GM21423 (cell line): ENCODE measurements around the gene TBC1D22A.

ENCODE experiments used
- ATAC-seq: cut with Tn5 transposase; IDR thresholded peaks from one replicate; pipeline ENCODE4 v1.9.1; 2021; ENCODE audit warnings: mild to moderate bottlenecking, moderate library complexity; ENCODE audit not compliant: unreplicated experiment

TBC1D22A gene

GRCh38 chr22:46965555-46966494, 203.4 kb downstream of the TBC1D22A start:
- no peak for ATAC-seq

DNA sequence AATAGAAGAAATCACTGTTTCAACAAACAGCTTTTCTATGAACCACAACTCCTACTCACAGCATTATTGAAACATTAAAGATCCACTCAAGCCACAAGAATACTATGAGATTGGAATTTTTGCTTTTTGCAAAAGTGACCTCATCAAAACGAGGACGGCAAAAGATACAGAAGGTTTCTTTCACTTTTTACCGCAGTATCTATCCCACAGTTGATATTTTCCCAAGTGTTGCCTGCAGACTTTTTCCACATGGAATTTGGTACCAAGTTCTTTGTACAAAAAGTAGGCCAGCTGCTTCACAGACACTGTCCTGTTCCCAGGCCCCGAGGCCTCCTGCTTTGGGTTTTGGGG, 204.0 kb downstream of the TBC1D22A start:
- ATAC-seq, result no peak

- no peak for ATAC-seq
These were observed 204.4 kb downstream of the TBC1D22A start for GRCh38 chr22:46966846-46967245.

DNA sequence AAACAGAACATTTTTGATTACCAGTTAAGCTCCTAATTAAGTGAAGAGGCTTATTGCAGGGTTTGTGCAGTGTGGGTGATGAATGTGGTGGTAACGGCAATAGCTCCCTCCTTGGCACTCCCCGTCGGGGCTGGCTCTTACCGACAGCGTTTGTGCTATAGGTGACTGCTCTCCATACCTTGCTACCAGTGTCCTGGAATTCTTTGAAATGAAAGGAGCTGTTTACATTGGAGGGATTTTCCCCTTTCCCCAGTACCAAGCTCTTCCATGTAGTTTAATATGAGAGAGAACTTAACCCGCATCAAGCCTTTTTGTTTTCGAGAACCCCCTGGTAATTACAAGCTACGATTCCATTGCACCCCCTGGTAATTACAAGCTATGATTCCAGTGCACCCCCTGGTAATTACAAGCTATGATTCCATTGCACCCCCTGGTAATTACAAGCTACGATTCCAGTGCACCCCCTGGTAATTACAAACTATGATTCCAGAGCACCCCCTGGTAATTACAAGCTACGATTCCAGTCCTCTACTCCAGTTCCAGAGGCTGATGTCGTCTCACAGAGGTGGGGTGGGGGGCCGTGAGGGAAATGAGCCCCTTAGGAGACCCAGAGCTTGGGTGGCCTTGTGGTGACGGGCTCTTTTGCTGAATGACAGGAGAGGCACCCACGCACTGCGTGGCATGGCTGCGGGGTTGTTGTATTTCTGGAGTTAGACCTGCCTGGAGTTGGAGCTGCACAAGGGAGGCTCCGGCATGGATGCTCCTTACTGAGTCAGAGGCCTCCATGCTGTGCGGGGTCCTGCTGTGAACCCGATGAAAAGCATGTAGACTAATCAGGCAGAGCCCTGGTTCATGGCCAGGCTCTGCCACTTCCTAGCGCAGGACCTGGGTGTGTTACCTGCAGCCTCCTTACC, 205.3 kb downstream of the TBC1D22A start:
- ATAC-seq, result no peak

DNA sequence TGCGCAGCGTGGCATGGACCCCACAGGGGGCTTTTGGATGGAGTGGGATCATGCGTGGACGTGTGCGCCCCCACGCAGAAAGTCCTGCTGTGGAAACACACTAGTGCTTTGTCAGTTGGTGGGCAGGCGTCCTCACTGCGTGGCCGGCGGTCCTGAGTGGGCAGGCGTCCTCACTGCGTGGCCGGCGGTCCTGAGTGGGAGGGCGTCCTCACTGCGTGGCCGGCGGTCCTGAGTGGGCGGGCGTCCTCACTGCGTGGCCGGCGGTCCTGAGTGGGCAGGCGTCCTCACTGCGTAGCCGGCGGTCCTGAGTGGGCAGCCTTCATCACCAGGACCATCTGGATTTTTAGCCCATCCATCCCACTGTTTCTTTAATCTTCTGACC, 205.9 kb downstream of the TBC1D22A start:
- no peak for ATAC-seq

DNA sequence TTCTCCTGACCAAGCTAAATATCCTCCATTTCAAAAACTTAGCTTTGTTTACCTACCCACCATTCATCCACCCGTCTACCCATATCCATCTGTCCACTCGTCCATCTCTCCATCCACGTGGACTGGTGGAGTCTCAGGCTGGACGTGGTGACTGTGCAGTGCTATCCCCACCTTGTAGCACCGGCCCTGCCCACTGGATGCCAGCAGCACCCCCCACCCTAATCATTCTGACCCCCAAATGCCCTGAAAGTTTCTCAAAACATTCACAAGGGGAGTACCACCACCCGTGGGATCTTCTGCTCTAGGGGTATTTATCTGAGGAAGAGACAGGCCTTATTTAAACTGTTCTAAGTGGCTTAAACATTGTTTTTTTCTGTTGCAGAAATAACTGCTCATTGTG, 206.4 kb downstream of the TBC1D22A start:
- no peak for ATAC-seq

GRCh38 chr22:46969491-46969890, 207.0 kb downstream of the TBC1D22A start:
- peak; percentile 72 for ATAC-seq

DNA sequence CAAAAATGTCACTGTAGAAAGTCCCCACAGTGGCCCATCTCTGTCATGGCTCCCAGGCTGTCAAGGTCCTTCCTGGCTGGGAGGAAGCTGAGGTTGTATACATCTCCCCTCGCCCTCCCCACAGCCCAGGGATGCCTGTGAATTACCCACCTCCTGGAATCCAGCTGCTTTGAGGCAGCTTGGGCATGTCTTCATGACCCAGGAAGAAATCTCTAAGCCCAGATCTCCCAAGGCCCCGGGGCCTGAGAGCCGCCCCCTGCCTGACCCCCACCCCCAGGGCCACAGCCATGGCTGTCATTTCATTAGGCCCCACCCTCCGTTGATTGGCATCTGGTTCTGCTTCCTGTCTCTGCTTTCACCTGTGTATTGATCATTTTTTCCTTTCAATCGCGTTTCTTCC, 207.5 kb downstream of the TBC1D22A start:
- peak; percentile 10 for ATAC-seq

DNA sequence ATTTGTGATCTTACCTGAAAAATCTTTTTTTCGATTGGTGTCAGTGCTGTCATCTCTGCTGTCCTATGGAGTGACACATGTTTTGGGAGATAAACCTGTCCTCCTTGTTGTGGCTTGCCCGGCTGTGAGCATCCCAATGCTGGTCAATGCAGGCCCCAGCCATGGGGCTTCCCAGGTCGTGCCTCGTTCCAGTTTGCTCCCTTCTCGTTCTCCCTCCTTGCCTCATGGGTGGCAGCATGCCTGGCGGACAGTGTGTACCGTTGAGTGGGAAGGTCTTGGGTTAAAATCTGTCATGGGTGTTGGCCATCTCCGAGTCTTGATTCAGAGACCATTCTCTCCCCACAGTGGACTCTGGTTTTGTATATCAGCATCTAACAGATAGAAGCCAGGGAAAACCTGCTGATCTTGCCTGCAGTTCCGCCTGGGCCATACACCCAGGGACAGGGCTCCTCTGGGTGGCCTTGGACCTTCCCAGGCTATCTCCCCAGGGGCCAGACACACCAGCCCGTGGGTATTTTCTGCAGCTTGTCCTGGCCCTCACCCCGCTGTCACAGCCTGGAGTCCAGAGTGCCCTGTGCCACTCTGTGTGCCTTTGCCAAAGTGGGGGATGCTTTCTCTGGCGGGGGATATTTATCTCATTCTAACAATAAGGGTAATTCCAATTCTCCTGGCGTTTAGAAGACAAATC, 208.1 kb downstream of the TBC1D22A start:
- ATAC-seq, result no peak

DNA sequence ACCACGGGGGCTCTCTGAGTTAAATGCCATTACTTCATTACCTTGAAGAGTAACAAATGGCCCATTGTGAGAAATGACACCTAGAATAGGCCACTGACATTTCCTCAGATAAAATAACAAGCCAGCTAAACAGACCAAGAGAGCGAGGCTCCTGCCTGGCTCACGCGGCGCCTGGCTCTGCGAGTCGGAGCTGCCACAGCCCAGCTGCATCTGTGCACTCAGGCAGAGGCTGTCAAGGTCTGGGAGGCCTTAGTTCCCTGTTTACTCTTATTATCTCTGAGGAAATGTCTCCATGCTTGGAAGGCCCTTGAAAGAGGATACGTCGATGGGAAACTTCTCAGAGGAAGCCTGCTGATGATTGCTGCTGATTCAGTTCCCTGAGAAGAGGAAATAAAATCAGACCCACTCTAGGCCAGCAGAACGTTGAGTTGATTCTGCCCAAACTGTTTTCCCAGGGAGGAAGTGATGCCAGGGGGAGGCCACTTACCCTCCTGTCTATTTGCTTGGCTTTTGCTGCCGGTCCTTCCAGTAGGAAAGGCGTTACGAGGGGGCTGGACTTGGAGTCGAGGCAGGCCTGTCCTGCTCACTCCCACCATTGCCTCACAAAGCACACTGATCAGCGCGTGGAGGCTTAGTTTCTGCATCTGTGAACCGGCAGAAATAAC, 208.8 kb downstream of the TBC1D22A start:
- no peak for ATAC-seq

DNA sequence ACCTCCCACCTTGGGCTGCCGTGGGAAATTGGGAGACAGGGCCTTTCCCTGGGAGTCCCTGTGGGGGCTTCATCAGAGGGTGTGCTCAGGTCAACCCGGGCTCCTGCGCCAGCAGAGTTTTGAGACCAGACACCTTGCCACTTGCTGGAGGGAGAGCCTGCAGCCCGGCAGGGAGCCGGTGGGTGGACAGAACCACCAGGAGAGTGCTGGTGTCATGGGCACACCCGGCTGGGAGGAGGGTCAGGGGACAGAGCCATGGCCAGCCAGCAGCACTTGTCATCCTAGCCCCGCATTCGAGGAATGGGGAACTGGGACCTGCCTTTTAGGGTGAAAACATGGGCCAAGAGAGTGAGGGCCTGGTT, 209.3 kb downstream of the TBC1D22A start:
- ATAC-seq, result no peak

DNA sequence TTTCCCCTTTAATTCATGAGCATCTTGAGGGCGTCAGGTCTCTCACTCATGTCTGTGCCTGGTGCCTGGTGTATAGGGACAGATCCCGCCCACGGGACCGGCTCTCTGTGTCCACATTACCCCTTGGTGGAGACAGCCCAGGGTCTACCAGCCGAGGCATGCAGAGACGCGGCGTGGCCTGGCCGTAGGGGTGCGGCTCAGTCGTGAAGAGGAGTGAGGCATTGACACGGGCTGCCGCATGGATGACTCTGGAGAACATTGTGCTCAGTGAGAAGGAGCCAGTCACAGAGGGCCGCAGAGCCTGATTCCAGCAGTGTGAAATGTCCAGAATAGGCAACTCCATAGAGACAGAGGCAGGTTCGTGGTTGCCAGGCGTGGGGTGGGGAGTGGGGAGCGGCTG, 209.8 kb downstream of the TBC1D22A start:
- no peak for ATAC-seq

DNA sequence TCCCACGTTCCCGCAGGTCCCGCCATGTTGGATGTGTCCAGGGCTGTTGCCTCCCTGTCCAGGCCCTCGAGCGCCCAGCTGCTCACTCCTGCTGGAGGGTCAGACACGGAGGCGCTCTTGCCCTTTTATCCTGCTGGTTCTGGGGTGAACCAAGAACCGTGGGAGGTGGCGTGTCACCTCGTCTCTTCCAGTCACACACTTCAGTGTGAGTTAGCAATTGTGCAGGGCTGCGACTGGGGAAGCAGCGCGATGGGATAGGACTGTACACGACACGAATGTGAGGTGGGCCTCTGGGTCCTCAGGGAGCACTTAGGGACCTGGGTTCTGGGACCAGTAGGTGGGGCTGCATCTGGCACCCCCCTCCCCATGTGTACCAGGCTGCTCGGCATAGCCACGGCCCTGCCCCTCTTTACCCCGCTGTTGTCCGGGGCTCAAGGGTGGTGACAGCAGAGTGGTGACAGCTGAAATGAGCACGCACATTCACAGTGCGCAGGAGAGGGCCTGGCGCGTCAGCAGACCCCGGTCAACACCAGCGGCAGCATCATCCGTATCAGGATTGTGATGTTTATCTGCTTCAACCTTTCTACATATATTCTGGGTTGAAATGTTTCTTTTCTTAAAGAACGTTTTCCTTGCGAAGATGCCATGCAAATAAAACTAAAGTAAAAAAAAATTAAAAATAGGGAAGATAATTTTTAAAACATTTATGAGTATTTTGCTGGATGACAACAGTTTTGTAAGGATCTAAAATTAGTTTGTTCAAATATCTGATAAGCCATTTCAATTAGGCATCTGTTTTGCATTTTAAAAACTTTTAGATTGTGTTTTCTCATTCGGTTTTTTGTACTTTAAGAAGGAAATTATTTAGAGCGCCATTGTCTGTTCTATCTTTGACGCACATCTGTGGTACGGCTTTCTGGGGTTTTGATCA, 210.7 kb downstream of the TBC1D22A start:
- ATAC-seq, result no peak

DNA sequence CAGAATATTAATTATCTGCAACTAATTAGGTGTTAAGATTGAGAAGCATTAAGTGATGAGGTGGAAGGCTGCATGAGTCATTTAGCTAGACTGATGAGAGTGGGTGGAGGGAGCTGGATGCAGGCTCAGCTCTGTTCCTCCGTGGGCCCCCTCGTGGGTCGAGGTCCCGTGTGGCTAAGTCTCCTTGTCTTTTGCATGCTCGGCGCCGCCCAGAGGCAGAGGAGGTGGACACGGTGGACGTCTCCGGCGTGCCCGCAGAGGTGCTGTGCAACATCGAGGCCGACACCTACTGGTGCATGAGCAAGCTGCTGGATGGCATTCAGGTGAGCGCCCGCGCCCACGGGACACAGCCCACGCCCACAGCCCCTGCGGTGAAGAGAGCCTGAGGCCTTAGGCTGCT, 211.6 kb downstream of the TBC1D22A start:
- no peak for ATAC-seq

DNA sequence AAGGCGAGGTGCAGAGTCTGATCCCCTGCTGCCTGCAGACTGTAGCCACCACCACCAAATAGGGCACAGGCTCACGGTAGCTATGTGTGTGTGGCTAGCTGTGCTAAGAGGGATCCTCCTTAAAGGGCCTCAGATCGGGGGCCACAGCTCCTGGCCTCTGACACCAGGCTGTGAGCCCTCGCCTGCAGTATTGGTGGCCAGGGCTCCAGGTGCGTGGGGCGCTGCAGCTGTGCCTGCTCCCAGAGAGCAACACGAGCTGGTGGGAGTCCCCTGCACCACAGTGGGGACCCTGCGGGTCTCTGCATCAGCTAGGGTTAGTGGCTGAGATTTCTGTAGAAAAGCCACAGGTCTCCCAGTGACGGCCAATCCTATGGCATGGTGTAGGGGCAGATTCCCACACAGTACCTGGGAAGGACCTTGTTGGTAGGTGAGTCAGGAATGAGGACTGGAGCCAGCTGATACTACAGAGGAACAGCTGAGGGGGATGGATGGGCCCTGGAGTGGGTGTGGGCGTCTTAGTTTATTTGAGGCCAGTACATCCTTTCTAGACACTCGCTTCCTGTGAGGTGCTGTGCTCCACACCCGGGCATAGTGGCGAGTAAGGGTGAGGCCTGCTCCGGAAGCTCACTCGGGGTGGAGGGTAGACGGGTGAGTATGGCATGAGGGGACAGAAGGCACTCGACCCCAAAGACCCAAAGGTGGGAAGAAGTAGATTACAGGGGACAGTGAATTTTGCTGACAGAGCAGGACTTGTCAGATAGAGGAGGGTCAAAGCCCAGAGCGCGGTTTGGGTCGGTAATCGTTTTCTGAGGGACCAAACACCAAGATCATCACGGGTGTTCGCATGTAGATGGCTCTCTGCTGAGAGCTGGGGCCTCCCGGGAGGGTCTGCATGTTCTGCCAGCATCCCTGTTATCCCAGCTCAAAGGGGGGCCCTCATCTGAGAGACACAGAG, 212.5 kb downstream of the TBC1D22A start:
- ATAC-seq, result no peak

GRCh38 chr22:46976143-46976542, 213.7 kb downstream of the TBC1D22A start:
- ATAC-seq, result no peak

GRCh38 chr22:46976598-46976997, 214.1 kb downstream of the TBC1D22A start:
- ATAC-seq, result no peak

GRCh38 chr22:46977656-46978343, 215.3 kb downstream of the TBC1D22A start:
- ATAC-seq, result no peak
